Midbrain (tissue), 1 donor: ENCODE results near the gene GPATCH8.

Source experiments
- DNase-seq: peaks from one replicate; lab custom pipeline; 2025; lab: John Stamatoyannopoulos, UW

Gene GPATCH8

DNA sequence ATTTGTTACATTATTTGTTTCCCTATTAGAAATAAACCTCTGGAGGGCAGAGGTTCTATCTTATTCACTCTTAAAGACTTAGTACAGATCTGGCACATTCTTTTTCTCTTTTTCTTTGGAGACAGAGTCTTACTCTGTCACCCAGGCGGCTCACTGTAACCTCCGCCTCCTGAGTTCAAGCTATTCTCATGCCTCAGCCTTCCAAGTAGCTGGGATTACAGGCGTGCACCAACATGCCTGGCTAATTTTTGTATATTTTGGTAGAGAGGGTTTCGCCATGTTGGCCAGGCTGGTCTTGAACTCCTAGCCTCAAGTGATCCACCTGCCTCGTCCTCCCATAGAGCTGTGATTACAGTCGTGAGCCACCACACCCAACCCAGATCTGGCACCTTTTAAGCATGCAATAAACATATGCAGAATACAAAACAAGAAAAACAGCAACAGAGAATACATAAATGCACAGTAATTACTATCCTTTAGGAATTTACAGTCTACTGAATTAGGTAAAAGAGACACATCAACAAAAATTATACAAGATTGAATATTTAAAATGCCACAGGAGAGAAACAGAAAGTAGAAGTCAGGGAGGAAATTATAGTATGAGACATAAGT is 52.1 kb downstream of the GPATCH8 start:
- DNase-seq, result no peak

DNA sequence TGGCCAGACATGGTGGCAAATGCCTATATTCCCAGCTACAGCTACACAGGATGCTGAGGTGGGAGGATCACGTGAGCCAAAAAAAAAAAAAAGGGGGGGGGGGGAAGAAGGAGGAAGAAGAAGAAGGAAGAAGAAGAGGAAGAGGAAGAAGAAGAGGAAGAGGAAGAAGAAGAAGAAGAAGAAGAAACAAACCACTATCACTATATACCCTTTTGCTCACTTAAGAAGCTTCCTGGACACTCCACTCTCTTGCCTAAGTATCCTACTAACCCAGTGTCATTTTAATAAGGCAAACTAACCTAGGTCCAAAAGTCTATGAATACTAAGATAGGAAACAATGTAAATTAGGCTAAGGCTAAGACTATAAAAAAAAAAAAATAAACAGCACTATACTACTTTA is 54.8 kb downstream of the GPATCH8 start:
- DNase-seq, result no peak

DNA sequence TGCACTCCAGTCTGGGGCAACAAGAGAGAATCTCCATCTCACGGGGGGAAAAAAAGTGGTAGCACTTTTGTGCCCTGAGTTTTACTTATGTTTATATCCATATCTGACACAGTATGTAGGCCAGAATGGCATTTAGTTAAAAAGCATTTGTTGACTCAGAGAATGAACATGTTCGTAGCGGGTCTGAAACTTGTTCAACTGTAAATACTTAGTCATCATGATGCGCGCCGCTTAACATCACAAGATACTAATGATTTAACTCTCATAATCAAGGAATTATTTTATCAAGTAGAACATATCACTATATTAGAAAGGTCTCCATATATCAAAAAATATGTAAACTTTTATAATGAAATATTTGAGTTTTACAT is 58.5 kb downstream of the GPATCH8 start:
- DNase-seq, result no peak

DNA sequence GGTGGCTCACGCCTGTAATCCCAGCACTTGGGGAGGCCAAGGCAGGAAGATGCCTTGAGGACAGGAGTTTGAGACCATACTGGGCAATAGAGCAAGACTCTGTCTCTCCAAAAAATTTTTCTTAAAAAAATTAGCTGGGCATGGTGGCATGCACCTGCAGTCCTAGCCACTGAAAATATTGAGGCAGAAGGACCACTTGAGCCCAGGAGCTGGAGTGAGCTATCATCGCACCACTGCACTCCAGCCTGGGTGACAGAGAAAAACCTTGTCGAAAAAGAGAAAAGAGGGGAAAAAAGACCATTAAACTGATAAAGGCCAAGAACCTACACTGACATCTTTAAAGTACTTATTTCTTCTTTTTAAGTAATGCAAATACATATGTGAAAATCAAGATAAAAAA is 60.4 kb downstream of the GPATCH8 start:
- no peak for DNase-seq

DNA sequence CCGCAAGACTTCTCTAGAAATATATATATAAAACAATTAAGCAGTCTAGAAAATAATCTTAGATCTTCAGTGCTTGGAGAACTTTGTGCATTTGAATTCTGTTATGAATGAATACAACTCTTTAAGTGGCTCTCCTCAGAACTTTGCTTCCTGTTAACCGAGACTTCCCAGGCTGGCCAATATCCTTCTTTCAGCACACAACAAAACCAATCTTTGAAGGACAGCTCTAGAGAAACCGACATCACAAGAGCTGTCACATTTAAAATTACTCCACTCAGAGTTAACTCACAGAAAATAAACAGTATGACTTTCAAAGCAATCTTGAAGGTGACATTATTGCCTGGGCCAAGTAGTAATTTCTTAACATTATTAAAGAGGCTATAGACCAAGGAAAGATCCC is 64.0 kb downstream of the GPATCH8 start:
- DNase-seq, result no peak

DNA sequence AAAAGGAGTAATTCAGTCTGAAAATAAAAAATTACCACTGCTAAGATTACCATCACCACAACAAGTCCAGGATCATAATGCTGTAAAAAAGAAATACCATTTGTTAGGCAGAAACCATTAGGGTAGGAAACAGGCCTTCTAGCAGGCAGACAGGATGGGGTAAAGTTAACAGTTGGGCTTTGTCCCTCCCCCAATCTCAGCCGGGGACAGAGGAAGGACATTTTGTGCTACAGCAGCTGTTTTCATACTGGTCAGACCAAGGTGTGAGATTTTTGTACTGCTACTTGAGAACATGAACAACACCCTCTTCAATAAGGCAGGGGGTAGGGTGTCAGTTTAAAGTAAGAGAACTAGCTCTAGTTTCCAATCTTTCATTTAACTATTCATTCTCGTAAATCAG is 64.6 kb downstream of the GPATCH8 start:
- no peak for DNase-seq

DNA sequence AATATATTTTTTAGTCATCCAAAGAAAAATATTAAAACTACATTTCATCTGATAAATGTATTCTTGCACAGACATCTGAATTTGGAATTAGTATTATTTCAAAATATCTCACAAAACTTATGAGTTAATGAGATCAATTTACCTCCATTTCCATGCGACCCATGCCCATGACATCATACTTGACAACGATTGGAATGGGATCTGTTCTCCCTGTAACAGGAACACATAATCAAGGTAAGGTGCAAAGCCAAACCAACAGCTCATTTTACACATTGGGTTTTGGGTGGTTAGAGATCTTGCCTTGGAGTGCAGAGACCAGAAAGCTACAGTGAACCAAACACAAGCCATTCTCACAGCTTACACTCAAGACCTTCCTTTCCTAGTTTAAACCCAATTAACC is 66.9 kb downstream of the GPATCH8 start:
- no peak for DNase-seq

DNA sequence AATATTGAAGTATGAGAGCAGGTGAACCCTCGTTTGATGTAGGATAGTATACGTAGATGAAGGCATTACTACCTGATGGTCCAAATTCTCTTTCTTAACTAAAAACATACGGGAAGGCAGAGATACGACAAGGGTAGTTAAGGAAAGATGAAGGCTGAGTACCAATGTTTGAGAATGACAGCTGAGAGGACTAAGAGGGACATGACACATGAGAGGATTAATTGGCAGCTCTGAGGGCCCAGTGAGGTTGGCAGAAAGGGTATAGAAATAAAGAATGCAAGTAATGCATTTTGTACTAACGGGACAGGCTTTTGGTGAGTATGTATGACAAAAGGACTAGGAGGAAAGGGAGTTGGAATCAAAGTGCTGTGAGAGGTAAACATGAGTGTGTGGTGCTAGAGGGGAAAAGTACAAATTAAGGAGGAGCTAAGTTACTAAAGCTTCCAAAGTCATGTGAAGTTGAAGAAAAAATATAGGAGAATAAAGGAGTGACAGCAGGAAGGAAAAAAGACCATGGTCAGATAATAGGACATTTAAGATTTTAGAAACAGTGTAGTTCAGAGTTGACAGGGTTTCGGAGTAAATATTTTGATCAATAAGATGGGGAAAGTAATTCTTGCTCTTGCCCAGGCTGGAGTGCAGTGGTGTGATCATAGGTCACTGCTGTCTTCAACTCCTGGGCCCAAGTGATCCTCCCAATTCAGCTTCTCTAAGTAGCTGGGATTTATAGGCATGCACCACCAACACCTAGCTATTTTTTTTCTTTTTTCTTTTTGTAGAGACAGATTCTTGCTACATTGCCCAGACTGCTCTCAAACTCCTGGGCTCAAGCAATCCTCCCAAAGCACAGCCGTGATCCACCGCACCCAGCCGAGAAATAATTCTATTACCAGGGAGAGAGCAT is 70.7 kb downstream of the GPATCH8 start:
- DNase-seq, result no peak

DNA sequence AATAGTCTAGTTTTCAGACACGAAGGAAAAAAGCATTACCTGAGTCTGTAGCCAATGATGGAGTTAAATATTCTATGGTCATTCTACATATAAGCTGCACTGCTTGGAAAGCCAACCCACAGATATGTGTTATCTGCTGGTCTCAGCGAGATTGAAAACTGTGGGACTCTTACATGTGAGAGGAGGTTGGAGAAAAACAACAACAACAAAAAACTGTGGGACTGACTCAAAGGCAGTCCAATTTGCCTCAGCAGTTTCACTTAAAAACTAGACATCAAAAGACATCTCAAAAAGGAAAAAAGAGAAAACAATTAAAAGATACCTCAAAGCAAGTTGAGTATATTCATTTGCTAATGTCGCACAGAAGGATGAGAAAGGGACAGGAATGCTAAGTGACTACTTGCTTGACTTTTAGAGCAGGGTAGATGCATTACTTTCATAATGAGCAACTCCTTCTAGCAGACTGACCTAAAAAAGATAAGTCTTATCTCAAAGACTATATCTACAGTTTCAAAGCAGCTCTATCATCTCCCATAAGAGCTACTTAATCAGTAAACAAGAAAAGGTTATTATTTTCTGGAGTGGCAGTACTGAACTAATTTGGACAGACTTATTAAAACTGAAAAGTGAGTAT is 78.3 kb downstream of the GPATCH8 start:
- DNase-seq, result no peak

DNA sequence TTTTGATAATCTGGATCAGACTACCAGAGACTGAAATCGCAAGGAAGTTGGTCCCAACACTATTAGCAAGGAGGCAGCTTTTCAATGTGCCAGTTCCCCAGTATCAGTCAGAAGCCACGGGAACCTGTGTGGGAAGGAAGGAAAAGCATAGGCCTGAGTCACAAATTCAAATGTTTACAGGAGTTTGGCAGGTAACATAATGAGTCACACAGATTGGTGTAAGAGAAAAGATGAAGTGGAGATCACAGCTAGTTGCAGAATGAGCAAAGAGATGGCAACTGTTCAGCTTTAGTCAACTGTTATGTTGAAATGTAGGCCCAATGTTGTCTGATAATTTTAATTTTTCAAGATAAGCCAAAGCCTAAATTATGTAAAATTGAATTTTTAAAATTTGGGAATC is 85.7 kb downstream of the GPATCH8 start:
- no peak for DNase-seq

DNA sequence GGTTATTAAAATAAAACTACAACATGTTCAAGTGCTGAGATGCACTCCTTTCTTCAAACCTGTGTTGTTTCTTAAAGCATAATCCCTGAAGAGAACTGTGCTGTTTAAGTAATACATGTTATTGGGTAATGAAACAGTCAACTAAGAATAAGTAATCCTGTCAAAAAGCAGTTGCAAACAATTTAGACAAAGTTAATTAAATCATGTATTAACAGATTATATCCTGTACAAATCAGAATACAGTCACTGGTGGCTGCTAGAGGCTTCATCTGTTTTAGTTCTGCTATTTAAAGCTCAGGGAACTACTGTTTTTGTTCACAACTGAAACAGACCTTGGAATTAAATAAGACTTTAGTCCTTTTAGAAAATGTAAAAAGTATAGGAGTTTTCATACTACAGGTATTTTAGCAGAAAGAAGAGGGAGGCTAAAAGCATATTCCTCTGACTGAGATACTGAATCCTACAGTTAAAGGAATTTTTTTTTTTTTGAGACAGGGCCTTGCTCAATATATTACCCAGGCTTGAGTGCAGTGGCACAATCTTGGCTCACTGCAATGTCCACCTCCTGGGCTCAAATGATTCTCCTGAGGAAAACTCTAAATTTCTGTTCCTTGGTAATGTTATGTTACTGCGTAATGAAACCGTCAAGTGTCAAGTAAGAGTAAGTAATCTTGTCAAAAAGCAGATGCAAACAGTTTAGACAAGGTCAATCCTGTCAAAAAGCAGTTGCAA is 86.5 kb downstream of the GPATCH8 start:
- no peak for DNase-seq

DNA sequence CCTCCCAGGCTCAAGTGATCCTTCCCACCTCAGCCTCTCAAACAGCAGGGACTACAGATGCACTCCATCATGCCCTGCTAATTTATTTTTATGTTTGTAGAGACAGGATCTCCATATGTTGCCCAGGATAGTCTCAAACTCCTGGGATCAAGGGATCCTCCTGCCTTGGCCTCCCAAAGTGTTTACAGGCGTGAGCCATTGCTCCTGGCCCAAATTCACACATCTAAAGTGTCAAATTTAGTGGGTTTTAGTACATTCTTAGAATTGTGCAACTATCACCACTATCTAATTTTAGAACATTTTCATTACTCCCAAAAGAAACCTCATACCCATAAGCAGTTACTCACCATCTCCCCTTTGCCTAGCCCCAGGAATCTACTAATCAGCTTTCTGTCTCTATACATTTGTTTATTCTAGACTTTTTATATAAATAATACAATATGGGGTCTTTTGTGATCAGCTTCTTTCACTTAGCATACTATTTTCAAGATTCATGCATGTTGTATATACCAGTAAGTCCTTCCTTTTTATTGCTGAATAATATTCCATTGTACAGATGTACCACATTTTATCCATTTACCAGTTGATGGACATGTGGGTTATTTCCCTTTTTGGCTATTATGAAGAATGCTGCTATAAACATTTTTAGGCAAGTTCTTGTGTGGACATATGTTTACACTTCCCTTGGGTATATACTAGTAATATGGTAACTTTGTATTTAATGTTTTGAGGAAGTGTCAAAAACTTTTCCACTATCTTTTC is 88.6 kb downstream of the GPATCH8 start:
- no peak for DNase-seq

DNA sequence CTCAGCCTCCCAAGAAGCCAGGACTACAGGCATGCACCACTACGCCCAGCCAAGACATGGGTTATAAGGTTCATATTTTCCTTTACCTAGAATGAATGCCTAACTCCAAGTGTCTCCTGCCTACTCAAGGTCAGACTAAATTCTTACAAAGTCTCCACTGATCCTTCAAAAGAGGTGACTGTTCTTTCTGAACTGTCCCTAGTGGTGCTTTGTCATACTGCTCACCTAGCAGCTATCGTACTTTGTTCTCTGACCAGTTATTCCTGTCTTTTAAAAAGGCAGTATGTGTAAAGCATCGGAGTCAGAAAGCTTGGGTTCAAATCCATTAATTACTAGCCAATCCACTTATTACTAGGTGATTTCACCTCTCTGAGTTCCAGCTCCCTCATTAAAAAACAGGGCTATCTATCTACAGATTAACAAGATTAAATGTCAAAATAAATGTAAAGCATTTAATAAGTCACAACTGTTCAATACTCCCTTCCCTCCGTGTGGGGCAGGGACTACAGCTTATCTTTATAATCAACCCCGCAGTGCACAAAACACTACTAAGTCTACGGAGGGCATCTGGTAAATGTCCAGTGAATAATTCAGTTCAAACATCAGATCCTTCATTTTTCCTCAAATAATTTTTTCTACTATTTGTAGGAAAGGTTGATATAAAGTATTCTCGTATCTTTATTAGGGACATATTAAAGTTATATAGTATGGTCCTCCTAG is 93.7 kb downstream of the GPATCH8 start:
- no peak for DNase-seq

DNA sequence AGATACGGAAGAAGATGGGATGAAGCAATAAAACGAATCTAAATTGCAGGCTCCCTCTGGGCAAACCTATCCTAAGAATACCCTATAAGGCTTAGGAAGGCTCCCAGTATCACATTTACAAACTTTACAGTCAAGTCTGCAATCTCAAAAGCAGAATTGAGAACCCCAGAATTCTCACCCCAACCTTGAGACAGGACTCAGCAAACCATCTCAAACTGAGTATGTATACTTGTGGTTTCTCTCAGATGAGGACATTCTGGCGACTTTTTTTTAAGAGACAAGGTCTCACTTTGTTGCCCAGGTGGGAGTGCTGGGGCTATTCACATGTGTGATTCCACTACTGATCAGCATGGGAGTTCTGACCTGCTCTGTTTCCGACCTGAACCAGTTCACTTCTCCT is 94.4 kb downstream of the GPATCH8 start:
- no peak for DNase-seq

DNA sequence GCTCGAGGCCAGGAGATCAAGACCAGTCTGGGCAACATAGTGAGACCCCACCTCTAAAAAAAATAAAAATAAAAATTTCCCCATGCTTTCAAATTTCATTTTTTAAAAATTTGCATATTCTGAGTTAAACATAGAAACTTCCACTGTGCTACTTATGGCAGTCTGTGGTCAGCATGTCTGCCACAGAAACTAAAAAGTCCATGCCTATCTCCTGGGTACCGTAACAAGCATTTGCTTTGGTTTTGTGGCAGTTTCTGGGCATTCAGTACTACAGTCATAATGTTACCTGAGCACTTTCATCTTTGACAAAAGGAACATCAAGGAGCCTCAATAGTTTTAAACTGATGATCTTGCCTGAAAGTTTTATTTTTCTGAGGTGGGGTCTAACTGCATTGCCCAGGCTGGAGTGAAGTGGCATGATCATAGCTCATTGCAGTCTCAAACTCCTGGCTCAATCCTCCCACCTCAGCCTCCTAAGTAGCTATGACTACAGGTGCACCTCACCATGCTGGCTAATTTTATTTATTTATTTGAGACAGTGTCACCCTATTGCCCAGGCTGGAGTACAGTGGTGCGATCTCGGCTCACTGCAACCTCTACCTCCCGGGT is 100.5 kb downstream of the GPATCH8 start:
- DNase-seq, result no peak

DNA sequence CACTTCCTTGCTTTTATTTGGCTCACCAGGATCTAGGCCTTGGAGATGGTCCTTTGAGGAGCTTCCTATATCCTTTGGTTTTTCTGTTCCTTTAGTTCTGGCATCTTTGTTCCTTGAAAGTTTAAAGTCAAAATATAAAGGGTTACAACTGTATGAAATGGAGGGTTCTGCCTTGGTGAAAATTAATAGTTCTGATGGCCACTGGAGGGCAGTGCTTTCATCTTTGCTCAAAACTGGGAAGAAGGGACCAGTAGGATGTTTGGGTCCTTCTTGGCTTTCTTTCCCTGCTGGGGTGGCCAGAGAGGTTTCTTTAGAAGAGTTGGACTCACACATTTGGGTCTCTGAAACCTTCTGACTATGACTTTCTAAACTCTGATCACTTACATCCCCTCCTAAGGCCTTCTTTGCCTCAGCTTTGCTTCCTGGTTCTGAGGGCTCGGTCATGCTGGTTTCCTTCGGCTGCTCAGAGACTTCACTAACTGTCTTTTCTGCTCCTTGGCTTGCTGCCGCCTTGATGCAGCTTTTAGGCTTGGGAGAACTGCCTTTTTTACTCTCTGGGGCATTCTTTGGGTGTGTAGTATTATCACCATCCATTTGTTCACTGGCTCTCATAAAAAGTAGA is 102.9 kb downstream of the GPATCH8 start:
- no peak for DNase-seq

DNA sequence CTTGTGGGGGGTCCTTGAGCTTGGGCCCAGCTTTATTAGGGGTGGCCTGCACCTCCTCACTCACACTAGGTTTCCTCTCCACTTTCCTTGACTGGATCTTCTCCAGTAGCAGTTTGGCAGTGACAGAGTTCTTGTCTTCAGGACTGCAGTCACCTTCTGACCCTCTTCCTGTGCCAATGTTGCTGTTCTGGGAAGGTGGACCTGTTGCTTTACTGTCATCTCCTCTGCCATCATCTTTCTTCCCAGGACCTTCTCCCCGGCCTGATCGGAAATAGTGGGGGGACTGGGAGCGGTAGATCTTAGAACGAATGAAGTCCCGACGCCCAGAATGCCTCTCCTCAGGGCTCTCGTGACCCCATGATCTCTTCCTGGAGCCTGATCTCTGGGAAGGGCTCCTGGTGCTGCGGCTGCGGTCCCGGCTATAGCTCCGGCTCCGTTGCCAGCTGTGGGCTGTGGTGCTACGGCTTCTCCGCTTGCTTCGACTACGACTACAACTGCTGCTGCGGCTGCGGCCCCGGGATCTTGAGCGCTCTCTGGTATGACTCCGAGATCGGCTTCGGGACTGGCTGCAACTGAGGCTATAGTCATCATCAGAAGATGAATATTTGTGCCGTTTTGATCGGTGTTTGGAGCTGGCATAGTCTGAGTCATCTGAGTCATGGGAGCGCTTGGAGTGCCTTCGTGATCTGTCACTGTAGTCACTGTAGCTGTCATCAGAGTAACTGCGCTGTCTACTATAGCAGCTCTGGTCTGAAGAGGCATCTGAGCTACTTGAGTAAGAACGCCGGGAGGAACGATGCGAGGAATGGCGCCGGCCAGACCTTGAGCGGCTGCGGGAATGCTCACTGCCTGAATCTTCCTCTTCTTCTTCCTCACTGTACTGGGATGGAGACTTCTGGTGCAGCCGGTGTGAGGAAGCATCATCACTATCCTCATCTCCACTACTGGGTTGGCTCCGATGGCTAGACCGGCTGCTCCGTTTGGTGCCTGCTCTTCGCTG is 104.2 kb downstream of the GPATCH8 start:
- DNase-seq, result no peak

DNA sequence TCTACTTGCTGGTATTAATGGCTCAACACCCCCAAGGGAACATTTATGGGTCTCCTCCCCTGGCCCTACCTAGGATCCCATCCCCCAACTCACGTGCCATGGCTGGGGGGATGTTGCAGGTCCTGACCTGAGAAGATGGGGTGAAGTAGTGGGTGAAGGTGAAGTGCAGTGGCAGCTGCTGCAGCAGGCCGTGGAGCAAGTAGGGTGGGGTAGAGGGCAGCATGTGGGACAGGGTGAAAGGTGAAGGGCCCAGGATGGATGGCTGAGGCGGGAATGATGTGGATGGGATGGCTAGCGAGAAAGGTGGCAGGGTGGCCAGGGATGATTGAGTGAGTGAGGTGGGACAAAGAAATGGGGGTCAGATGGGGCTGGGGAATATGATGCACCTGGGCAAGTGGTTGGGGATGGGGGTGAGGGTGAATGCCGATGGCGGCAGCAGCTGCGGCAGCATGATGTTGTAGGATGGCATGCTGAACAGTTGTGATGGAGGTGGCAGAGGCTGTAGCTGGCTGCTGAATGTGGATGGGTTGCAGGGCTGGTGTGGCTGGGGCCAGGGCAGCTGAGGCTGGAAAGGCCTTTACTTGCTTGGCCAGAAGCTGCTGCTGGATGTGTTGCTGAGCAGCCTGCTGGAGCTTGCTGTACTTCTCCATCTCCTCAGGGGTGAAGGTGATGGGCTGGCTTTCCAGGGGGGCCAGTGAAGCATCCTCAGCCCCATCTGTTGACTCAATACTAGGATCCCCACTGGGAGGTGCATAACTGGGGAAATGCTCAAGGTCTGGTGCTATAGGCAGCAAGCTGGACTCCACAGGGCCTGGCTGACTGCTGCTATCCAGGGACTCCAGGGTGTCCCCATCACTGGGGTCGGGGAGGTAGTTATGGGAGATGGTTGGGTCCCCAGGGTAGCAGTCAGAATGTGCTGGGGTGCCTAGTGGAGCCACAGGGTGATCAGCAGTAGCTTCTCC is 105.4 kb downstream of the GPATCH8 start:
- DNase-seq, result no peak
